Measurements from ENCODE around the gene WHRN.

Gene WHRN

DNA sequence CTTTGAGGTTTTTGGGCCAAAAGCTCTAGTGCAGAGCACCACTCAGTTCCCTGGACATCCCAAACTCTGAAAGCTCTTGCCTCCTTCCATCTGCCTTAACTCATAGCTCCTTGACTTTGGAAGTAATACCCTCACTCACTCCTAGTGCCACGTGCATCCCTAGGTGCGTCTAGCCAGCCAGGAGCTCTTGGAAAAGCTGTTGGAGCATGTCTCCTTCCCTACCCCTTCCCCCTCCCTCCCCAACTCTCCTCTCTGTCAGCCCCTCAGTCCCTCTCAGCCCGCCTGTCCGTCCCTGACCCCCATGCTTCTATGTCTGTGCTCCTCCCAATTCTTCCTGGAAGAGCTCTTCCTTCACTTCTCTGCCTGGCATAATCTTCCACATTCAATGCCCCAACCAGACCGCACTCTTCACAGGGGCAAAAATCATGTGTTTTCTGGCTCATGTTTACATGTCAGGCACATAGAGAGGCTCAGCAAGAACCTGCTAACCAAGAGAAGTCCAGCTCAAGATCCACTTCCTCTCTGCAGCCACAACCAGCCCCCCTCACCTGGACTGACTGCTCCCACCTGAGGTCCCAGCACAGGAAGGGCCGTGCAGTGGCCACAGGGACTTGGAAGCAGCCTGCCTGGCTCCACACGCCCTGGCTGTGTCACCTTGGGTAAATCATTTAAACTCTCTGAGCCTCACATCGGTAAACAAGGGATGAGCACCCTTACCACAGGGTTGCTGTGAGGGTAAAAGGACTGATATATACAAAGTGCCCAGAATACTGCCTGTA is 58.4 kb downstream of the WHRN start:
- no peak for DNase-seq (ENCODE audit: low spot score)
- in situ Hi-C loops (cut with MboI; ENCODE audit: low pct_unique_long_range_greater_than_20kb, low sequenced_read_pairs, unreplicated experiment), result no loop called here

DNA sequence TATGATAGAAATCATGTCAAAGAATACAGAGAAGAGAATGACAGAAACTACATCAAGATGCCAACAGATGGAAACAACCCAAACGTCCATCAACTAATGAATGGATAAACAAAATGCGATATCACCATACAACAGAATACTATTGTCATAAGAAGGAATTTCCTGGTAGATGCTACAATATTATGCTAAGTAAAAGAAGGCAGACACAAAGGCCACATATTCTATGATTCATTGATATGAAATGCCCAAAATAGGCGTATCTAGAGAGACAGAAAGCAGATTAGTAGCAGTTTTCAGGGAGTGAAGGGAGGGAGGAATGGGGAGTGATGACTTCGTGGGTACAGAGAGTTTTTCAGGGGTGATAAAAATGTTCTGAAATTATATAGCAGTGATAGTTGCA is 59.2 kb downstream of the WHRN start:
- in situ Hi-C loops (cut with MboI; ENCODE audit: low pct_unique_long_range_greater_than_20kb, low sequenced_read_pairs, unreplicated experiment), result no loop called here

More for the DNA sequence above, 58.4 kb downstream of the WHRN start:
- TF ChIP-seq, protein P1, sequence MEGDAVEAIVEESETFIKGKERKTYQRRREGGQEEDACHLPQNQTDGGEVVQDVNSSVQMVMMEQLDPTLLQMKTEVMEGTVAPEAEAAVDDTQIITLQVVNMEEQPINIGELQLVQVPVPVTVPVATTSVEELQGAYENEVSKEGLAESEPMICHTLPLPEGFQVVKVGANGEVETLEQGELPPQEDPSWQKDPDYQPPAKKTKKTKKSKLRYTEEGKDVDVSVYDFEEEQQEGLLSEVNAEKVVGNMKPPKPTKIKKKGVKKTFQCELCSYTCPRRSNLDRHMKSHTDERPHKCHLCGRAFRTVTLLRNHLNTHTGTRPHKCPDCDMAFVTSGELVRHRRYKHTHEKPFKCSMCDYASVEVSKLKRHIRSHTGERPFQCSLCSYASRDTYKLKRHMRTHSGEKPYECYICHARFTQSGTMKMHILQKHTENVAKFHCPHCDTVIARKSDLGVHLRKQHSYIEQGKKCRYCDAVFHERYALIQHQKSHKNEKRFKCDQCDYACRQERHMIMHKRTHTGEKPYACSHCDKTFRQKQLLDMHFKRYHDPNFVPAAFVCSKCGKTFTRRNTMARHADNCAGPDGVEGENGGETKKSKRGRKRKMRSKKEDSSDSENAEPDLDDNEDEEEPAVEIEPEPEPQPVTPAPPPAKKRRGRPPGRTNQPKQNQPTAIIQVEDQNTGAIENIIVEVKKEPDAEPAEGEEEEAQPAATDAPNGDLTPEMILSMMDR (IDR thresholded peaks at IDR 0.05; ENCODE audit: extremely low read depth, insufficient read depth, missing control alignments), result no peak

DNA sequence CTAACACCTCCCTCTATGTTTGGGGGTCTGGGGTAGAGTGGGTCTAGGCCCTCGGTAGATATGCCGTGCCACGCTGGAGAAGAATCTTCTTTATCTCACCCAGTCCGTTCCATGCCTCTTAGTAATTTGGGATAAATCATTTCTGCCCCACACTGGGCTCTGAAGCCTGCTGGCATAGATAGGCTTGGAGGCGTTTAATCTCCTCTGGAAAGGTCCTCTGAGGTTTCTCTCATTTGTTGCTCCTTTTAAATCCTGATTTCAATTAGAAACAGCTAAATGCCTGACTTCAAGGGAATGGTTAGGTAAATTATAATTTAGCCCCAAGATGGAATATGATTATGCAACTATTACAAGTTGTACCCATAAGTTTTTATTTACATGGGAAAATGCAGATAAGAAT is 59.7 kb downstream of the WHRN start:
- TF ChIP-seq, protein P1 (IDR thresholded peaks at IDR 0.05; ENCODE audit: extremely low read depth, insufficient read depth, missing control alignments), result no peak
- in situ Hi-C loops (cut with MboI; ENCODE audit: low pct_unique_long_range_greater_than_20kb, low sequenced_read_pairs, unreplicated experiment), result no loop called here
- no peak for DNase-seq (ENCODE audit: low spot score)

More for the DNA sequence above, 59.2 kb downstream of the WHRN start:
- TF ChIP-seq, protein P1 (IDR thresholded peaks at IDR 0.05; ENCODE audit: extremely low read depth, insufficient read depth, missing control alignments), result no peak
- DNase-seq (ENCODE audit: low spot score), result no peak

DNA sequence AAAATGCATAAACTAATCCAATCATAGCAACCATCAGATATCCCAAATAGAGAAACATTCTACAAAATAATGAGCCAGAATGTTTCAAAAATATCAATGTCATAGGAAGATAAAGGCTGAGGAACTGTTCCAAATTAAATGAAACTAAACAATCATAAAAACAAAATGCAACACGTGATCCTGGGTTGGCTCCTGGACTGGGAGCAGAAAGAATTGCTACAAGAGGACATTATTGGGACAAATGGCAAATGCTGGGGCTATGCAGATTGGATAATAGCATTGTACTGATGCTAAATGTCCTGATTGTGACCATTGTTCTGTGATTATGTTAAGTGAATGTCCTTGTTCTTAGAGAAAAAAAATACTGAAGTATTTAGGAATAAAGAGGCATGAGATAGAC is 63.3 kb downstream of the WHRN start:
- no peak for DNase-seq (ENCODE audit: low spot score)
- TF ChIP-seq, protein P1 (IDR thresholded peaks at IDR 0.05; ENCODE audit: extremely low read depth, insufficient read depth, missing control alignments), result no peak
- in situ Hi-C loops (cut with MboI; ENCODE audit: low pct_unique_long_range_greater_than_20kb, low sequenced_read_pairs, unreplicated experiment), result no loop called here

DNA sequence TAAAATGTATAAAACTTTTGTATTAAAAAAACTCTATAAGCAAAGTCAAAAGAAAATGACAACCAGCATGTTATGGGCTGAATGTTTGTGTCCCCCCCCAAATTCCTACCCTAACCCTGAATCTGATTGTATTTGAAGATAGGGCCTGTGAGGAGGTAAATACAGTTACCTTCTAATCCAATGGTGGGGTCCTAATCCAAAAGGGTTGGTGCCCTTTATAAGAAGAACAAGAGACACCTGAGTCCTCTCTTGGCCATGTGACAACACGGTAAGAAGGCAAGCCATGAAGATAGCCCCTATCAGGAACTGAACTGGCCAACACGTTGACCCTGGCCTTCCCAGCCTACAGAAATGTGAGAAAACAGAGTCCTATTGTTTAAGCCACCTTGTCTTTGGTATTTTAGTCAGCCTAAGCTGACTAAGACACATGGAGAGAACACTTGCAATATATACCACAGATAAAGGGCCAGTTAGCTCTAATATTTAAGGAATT is 67.8 kb downstream of the WHRN start:
- no peak for DNase-seq (ENCODE audit: low spot score)
- TF ChIP-seq, protein P1 (IDR thresholded peaks at IDR 0.05; ENCODE audit: extremely low read depth, insufficient read depth, missing control alignments), result no peak
- in situ Hi-C loops (cut with MboI; ENCODE audit: low pct_unique_long_range_greater_than_20kb, low sequenced_read_pairs, unreplicated experiment), result no loop called here

DNA sequence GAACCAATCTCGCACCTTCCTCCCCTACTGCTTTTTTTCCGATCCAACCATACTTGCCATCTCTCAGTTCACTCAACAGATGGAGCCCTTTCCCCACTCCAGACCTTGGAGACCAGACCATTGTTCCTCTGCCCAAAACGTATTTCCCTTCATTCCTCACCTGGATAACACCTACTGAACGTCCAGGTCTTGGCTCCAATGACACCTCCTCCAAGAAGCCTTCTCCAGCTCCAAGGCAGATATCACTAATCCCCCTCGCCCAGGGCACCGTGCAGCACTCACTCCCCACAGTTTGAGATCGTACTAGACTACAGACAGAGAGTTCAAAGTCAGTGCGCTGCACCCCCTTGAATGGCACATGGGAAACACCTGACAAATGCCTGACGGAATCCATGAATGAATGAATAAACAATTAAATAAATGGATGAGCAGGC is 70.4 kb downstream of the WHRN start:
- TF ChIP-seq, protein P1 (IDR thresholded peaks at IDR 0.05; ENCODE audit: extremely low read depth, insufficient read depth, missing control alignments), result peak; percentile 70
- in situ Hi-C loops (cut with MboI; ENCODE audit: low pct_unique_long_range_greater_than_20kb, low sequenced_read_pairs, unreplicated experiment), result no loop called here
- DNase-seq (ENCODE audit: low spot score), result peak; percentile 61
